CD4-positive, alpha-beta T cell treated with Interleukin-4 for 1 hour (primary cell): ENCODE measurements around the gene HDDC3.
"Not testable (repeated sequence)": the region's sequence is repeated elsewhere in the genome, so short reads cannot be mapped to it uniquely, and the experiment has no call there.

Source experiments
- DNase-seq, 2 donors: peaks; one replicate each; pipeline ENCODE4 v3.0.0-alpha.2; 2020 to 2022

Gene HDDC3

DNA sequence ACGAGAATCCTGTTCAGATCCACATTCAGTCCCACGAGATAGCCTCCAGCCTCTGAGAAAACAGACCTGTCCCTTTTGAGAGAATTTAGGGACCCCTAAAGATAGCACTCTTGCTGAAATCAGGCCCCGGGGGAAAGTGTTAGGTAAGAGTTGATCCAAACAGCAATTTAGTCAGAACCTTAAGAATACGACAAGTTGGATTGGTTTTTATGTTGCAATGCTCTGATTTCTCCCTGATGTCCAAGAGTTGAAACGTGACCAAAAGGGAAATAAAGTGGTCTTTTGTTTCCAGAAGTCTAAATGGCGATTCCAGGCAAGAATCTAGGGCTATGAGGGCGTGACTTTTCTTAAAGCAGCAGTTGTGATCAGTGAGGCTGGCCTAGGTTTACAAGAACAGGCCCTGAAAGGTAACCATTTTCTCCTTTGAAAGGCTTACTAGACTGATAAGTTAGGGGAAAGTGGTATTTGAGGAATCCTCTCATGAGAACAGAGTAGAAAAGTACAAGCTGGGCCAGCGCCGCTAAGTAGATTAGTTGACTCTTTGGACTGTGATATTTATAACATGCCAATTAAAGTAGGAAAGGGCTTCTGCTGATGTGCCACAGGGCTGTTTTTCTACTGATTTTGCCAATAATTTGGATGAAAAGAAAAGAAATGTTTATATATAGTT is 24.4 kb downstream of the HDDC3 start:
- no peak for DNase-seq

DNA sequence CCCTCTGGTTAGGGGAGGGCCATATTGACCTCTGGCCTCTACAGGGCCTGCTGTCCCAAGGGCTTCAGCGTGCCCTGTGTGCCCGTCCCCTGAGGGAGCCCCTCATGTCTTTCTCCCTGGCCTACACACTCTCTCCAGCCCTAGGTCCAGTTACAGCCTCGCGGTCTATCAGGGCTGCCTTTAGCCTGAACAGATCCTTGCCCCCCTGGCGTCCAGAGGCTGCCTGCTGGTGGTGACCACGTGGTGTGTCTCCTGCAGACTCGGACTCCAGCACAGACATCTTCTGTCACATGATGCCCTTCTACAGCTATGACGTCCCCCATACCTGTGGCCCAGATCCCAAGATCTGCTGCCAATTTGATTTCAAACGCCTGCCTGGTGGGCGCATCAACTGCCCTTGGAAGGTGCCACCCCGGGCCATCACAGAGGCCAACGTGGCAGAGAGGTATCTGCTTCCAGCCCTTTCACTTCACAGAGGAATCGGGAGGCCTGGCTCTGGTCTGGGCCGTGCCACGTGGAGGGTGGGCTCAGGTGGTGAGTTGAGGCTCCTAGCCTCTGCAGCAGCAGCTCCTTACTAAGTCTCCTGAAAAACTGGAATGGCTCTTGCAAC is 25.2 kb downstream of the HDDC3 start:
- DNase-seq: no peak

DNA sequence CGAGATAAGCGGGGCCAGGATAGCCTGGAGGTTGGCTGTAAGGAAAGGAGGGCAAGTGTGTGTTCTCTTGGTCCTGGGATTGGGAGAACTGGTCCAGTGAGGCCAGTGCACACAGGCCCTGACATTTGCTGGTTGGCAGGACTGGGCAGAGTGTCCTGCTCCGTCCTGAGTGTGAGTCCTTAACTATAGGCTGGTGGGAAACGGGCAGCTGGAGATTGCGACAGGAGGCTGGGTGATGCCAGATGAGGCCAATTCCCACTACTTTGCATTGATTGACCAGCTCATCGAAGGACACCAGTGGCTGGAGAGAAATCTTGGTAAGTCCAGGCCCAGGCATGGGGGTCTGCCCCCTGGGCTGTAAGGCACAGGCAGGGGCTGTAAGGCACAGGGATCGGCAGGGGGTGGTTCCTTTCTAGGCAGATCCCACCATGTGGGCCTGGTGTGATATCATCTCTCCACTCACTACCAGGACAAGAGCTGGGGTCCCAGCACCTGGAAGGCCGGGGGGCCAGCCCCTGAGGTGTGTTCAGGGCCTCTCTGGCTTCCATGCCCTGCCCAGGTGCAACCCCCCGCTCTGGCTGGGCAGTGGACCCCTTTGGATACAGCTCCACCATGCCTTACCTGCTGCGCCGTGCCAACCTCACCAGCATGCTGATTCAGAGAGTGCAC is 26.0 kb downstream of the HDDC3 start:
- DNase-seq: no peak

DNA sequence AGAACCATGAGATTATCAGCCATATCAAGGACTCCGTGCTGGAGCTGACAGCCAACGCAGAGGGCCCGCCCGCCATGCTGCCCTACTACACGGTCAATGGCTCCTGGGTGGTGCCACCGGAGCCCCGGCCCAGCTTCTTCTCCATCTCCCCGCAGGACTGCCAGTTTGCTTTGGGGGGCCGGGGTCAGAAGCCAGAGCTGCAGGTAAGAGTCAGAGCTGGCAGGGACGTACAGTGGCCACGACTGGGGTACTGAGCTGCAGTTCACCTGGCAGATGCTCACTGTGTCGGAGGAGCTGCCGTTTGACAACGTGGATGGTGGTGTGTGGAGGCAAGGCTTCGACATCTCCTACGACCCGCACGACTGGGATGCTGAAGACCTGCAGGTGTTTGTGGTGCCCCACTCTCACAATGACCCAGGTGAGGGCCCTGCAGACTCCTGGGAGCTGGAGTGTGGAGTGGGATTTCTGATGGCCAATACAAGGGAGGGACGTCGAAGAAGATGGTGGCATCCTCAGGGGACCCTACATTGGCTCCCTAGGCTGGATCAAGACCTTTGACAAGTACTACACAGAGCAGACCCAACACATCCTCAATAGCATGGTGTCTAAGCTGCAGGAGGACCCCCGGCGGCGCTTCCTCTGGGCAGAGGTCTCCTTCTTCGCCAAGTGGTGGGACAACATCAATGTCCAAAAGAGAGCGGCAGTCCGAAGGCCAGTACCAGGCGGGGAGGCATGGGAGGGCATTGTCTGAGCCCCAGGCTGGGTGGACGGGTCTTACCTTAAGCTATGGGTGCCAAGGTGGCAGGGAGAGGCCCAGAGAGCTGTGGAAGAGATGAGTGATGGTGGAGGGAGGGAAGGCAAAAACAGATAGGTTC is 26.8 kb downstream of the HDDC3 start:
- no peak for DNase-seq

DNA sequence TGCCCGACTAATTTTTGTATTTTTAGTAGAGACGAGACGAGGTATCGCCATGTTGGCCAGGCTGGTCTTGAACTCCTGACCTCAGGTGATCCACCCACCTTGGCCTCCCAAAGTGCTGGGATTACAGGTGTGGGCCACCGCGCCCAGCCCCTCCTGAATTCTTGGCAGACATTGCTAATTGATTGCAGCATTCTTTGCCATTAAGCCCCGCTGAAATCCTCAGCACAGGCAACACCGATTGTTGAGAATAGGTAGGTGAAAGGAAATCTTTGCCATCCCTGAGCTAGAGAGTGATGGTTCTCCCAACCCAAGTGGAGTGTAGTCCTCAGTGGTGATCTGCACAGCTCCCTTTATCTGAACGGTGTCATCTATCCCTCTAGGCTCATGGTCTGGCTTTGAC is 27.6 kb downstream of the HDDC3 start:
- no peak for DNase-seq

DNA sequence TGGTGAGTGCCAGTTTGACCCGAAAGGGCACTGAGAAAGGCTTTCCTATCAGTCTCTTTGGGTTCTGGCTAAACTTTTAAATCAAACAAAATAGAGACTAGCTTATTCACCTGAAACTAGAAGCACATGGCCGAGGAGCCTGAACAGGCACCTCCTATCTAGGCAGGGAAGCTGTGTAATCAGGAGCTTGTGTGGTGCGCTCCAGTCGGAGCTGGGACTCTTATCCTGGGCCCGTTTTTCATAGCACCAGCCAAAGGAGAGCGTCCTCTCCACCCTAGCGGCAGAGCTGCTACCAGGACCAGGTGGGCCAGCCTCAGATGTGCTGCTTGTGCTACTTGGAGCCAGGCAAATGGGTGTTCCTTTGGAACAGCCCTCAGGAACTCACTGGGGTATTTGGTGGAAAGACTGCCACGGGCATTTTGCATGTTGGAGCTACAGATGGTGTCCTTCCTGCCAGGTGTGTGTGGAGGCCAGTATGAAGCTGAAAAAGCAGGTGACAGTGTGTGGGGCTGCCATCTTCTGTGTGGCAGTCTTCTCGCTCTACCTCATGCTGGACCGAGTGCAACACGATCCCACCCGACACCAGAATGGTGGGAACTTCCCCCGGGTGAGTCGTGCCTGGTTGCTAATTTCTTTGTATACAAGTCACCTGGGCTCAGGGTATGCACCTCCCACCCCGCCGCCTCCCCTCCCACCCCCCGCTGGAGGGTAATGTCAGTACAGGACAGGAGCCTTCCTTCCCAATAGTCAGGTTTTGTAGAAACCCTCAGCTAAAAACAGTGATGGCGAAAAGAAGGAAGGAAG is 28.4 kb downstream of the HDDC3 start:
- DNase-seq: no peak

DNA sequence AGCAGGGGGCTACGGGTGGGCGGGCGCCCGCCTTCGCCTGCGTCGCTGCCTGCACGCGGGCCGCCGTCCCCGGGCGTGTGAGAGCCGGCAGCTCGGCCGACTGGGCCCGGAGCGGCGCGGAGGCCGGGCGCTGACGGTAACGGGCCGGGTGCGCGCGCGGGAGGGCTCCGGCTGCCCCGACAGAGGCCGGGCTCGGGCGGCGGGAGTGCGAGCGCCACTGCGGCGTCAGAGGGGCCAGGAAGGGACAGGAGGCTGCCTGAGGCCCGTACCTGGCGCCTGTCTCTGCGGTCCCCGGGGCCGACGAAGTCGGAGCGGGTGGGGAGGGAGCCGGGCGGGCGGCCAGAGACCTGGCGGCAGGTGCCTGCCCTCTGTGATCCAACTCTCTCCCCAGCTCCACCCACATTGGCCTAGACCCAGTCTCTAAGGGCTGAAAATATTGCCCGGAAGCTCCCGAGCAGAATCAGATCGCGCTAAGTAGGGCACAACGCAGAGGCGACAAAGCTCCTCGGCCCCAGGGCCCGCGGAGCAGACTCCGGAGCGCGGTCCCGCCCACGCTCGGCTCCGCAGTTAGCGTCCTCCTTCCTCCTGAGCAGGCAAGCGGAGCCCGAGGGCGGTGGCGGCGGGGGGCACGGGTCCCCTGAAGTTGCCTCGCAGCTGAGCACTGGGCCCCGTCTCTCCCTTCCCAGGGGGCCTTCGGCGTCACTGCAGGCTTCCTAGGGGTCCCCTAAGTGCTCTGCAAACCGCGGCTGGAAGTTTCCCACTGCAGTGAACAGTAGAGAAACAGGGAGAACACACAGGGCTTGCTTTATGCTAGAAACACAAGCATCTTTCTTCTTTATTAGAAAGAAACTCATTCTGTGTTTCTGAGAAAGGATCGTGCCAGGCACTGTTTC is 29.3 kb downstream of the HDDC3 start, which contains the start of gene MAN2A2:
Gene MAN2A2 (plus strand): TSS at position 463 of the 893 bp plus-strand sequence. CDS start 906 bp downstream, outside the sequence.
- DNase-seq: peak; percentile 64 to 67

DNA sequence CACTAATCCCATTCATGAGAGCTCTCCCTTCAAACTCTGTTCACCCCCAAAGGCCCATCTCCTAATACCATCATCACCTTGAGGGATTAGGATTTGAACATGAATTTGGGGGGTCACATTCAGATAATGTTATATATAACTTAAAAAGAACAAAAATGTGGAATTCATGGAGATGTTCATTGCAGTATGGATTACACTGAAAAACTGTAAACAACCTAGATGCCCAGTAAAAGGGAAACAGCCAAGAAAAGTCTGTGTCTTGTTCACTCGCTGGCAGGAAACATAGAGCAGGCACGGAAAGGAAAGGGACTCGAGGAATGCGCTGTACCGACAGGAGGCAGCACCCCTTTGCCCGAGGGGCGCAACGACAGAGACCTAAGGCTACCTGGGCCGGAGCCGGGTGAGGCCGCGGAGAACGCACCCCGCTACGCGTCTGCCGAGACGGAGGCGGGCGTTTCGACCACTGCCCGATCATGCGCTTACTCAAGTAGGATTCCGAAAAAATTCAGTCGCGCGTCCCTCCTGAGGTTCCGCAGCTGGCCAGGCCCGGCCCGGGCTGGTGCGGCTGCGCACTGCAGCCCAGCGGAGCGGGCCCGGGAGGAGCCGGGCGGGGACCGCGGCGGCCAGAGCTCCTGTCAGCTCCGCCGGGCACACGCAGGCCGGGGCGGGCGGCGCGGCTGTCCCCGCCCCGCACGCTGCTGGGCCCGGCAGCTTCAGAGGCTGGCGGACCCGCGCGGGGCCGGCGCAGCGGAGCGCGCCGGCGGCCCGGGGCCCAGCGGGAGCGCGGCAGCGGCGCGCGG is 30.1 kb downstream of the HDDC3 start:
- DNase-seq: peak; percentile 70 to 77

DNA sequence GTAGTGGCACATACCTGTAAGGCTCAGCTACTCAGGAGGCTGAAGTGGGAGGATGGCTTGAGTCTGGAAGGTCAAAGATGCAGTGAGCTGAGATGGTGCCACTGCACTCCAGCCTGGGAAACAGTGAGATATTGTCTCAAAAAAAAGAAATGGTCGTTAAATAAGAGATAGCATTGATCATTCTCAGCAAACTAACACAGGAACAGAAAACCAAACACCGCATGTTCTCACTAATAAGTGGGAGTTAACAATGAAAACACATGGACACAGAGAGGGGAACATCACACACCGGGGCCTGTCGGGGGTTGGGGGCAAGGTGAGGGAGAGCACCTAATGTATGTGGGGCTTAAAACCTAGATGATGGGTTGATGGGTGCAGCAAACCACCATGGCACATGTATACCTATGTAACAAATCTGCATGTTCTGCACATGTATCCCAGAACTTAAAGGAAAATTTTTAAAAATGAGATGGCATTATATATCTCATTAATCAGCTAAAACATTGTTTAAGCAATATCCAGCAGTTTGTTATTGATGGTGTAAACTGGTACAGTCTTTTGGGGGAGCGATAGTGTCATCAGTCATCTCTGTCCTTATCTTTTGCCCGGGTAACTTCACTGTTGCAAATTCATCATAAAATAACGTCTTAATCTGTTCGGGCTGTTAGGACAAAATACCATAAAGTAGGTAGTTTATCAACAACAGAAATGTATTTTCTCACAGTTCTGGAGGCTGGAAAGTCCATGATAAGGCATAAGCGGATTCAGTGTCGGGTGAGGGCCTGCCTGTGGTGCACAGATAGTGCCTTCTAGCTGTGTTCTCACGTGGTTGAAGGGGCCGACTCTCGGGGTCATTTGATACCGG is 30.9 kb downstream of the HDDC3 start:
- no peak for DNase-seq

DNA sequence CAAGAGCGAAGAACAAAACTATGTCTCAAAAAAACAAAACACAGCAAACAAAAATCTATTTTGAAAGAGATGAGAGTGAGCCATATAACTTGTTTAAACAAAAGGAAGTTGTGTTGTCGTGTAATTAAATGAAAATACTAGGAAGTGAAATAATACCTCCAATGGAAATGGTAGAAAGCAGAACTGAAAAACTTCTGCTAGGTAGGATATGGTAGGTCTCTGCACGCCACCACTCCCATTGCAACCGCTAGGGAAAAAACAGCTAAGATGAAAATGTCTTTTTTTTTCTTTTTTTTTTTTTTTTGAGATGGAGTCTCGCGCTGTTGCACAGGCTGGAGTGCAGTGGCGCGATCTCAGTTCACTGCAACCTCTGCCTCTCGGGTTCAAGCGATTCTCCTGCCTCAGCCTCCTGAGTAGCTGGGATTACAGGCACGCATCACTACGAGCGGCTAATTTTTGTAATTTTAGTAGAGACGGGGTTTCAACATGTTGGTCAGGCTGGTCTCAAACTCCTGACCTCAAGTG is 35.2 kb downstream of the HDDC3 start:
- DNase-seq: not testable (repeated sequence)

DNA sequence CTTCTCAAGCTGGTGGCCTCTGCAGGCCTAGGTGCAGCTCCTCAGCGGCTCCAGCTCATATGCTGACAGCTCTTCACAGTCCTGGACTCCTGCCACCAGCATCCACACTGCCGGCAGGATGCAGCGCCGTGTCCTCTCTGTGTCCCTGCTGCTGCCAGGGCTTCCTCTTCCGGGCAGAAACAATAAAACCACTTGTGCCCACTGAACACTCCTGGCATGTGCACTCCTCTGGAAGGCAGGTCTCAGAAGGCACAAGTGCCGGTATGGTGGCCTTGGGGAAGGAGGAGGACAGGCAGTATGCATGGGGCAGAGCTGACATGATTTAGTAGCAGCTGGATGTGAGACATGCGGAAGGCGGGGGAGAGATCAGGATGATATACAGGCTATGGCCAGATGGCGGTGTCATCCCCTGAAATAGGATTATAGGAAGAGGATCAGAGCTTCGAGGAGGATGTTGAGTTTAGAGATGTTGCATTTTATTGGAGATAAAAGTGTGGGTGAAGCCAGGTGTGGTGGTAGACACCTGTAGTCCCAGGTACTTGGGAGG is 36.7 kb downstream of the HDDC3 start:
- no peak for DNase-seq

DNA sequence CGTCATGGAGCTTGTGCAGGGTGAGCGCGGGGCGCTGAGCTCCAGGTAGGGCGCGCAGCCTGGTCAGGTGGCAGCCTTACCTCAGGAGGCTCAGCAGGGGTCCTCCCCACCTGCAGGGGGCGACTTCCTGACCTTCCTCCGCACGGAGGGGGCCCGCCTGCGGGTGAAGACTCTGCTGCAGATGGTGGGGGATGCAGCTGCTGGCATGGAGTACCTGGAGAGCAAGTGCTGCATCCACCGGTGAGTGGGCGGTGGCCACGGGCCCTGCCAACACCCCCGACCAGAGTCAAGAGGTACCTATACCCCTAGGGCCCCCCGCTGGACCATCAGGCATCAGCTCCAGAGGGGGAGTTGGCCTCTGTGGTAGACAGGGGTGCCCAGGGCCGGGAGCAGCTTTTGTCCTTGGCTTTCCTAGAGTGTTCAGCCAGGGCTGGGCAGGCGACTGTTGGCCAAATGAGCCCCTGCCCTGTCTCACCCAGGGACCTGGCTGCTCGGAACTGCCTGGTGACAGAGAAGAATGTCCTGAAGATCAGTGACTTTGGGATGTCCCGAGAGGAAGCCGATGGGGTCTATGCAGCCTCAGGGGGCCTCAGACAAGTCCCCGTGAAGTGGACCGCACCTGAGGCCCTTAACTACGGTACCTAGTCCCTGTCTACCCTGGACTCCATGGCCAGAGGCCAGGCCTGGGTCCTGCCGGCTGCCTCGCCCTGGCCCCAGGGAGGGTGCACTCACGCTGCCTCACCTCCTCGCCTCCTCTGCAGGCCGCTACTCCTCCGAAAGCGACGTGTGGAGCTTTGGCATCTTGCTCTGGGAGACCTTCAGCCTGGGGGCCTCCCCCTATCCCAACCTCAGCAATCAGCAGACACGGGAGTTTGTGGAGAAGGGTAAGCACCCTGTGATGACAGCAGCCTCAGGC is 38.9 kb downstream of the HDDC3 start:
- DNase-seq: no peak

DNA sequence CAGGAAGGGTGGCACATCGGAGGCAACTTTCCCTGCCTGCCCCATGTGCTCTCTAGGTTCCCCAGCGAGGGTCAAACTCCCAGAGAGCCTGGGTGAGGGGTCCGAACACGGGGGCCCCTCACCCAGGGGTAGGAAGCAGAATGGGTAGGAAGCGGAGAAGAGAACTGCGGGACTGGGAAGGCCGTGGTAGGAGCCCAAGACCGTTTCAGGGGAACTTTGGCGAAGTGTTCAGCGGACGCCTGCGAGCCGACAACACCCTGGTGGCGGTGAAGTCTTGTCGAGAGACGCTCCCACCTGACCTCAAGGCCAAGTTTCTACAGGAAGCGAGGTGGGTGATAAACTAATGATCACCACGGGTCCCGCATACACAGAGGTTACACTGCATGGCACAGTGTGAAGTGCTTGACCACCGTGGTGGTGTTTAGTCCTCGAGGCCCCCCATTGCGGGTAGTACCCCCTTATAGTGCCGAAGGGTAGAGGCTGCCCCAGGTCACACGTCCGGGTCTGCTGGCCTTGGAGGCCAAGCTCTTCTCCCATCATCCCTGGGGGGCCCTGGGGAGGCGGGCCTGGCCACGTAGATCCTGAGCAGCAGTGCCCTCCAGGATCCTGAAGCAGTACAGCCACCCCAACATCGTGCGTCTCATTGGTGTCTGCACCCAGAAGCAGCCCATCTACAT is 39.7 kb downstream of the HDDC3 start:
- DNase-seq: no peak

DNA sequence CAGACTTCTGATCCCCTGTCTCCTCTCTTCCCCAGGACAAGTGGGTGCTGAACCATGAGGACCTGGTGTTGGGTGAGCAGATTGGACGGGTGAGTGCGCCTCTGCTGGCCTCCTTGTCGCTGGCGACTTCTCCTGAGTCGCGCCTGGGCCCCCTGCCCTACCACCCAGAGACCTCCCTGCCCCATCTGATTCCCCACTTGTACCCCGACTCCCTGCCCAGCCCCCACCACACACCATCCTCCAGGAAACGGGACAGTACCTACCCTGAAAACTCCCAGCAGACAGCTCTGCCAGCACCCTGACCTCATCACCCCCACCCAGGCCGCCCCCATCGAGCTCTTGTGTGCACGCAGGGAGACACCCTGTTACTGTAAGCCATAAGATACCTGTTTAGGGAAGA is 40.3 kb downstream of the HDDC3 start:
- no peak for DNase-seq

DNA sequence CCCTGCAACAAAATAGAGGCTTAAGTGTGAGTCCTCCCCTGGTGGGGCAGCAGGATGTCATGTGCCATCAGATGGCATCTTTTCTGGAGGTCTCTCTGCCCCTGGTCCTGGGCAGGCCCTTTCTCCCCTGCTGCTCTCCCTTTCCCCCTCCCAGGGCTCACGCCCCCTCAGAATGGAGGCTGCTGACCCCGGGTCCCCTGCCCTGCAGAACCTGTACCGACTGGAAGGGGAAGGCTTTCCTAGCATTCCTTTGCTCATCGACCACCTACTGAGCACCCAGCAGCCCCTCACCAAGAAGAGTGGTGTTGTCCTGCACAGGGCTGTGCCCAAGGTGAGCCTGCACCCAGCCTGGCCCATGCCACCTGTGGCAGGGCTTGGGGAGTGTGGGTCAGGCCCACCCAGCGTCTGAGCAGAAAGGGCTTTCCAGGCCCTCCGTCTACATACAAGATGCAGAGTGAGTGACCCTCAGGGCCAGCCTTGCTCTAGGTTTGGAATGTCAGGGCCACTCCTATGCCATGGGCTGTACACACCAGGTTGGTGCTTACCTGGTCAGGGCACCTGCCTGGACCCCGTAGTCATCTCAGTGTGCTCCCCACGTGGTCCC is 40.9 kb downstream of the HDDC3 start:
- no peak for DNase-seq

DNA sequence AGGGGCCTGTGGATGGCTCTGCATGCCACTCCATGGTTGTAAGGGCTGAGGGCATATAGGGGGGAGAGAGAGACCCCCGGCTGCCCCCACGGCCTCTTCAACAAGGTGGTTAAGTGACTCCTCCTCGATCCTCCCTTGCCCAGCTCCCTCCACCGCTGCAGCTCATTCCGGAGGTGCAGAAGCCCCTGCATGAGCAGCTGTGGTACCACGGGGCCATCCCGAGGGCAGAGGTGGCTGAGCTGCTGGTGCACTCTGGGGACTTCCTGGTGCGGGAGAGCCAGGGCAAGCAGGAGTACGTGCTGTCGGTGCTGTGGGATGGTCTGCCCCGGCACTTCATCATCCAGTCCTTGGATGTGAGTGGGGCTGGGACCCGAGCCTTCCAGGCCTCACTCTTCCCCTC is 41.5 kb downstream of the HDDC3 start:
- no peak for DNase-seq
